Adrenal gland (tissue), 12 donors: ENCODE measurements around the gene ANKRD40CL. TPM values are rescaled to one million over a fixed set of nuclear protein-coding genes. Genes with fewer than 3 reads are reported as not detected.

ENCODE experiments used
- DNase-seq, 7 donors: peaks; one replicate each; pipeline ENCODE4 v3.0.0-alpha.2; 2019 to 2020
- H3K27ac ChIP-seq, 5 donors: fragments of 200-600 bp; sonication (generic) in 4 of 5; 1 replicate in 3 of 5; 2 replicates in 2 of 5; pipeline versions ENCODE4 v1.5.1 to v1.8.0; 2016 to 2020; ENCODE audit warnings: mild to moderate bottlenecking in 1 of 5
- H3K27me3 ChIP-seq: fragments of 200-600 bp; 2 replicates; pipeline ENCODE4 v1.8.0; 2021
- H3K36me3 ChIP-seq, 2 donors: fragments of 200-600 bp; replicated peaks in 1 of 2; 1 replicate in 1 of 2; 2 replicates in 1 of 2; pipeline versions ENCODE4 v1.5.1 to v1.8.0; 2018 to 2022
- H3K4me1 ChIP-seq, 2 donors: fragments of 200-600 bp; replicated peaks in 1 of 2; 1 replicate in 1 of 2; 2 replicates in 1 of 2; pipeline versions ENCODE4 v1.5.1 to v1.8.0; 2018 to 2021
- H3K4me3 ChIP-seq, 4 donors: fragments of 200-600 bp; sonication (generic) in 3 of 4; one replicate each; pipeline ENCODE4 v1.5.1; 2016 to 2018
- H3K9me3 ChIP-seq, 3 donors: fragments of 200-600 bp; sonication (generic) in 1 of 3; replicated peaks in 1 of 3; 1 replicate in 2 of 3; 2 replicates in 1 of 3; pipeline versions ENCODE4 v1.5.1 to v1.8.0; 2016 to 2021
- CTCF ChIP-seq, 6 experiments: fragments of 450-650 bp in 4 of 6; fragments of 200-600 bp in 2 of 6; sonication (generic) in 1 of 6; IDR thresholded peaks; 1 replicate in 5 of 6; 2 replicates in 1 of 6; pipeline versions ENCODE4 v1.5.1 to v1.8.0; 2016 to 2021; ENCODE audit warnings: antibody characterized with exemption in 6 of 6, mild to moderate bottlenecking in 2 of 6, moderate library complexity in 1 of 6
- POLR2A ChIP-seq, 2 donors: fragments of 450-650 bp; IDR thresholded peaks; one replicate each; pipeline ENCODE4 v1.6.1; 2017; ENCODE audit warnings: antibody characterized with exemption in 2 of 2, mild to moderate bottlenecking in 2 of 2, moderate library complexity in 1 of 2
- WGBS, 4 donors: extraction: QIAGEN DNeasy Blood & Tissue Kit in 2 of 4; methylation state at CpG; one replicate each; pipeline versions ENCODE4 v1.1.5 to v1.1.7; 2013 to 2017; 5-methylcytosine and 5-hydroxymethylcytosine counted together
- intact Hi-C, 2 donors: fragments of 100-400 bp; cut with DNase I; formaldehyde crosslinking; loops; one replicate each; pipeline versions ENCODE4 v1.14.1 to v1.15.0; 2022 to 2023
- polyA plus RNA-seq, 3 donors: library from polyadenylated mRNA; stranded (reverse); fragments of 200-250 nt in 2 of 3; fragments of 350-450 nt in 1 of 3; fragmentation: Illumina TruSeq in 1 of 3; extraction: RNeasy Lipid Tissue Mini Kit (QIAGEN cat#74804) in 1 of 3; gene quantifications; one replicate each; pipeline ENCODE4 v1.2.3, GENCODE V29; 2013 to 2014
- total RNA-seq, 9 donors: library from RNA; depleted of rRNA in 4 of 9; stranded (reverse); fragments of >200 nt in 4 of 9; fragments of 120-200 nt in 1 of 9; fragmentation: NEBNext Ultra II Directional in 1 of 9; extraction: Animal tissue kit (Norgen Biotek cat#: 25700) in 1 of 9; gene quantifications; one replicate each; pipeline versions ENCODE4 v1.1.0 to v1.2.4, GENCODE V29; 2013 to 2023
- donor health status: healthy with polysubstance abuse.
- donor health status: Bipolar disorder and iron deficiency.
- donor health status: DM: yes; HTN: yes; CAD: no.
- donor health status: DM: no; HTN: no; CAD: no.
- donor health status: DM: no; HTN: no; CAD: no.
- donor health status: DM: yes; HTN: yes; CAD: no.

ANKRD40CL gene
- total and polyA plus RNA-seq, 12 donors, result not detected

DNA sequence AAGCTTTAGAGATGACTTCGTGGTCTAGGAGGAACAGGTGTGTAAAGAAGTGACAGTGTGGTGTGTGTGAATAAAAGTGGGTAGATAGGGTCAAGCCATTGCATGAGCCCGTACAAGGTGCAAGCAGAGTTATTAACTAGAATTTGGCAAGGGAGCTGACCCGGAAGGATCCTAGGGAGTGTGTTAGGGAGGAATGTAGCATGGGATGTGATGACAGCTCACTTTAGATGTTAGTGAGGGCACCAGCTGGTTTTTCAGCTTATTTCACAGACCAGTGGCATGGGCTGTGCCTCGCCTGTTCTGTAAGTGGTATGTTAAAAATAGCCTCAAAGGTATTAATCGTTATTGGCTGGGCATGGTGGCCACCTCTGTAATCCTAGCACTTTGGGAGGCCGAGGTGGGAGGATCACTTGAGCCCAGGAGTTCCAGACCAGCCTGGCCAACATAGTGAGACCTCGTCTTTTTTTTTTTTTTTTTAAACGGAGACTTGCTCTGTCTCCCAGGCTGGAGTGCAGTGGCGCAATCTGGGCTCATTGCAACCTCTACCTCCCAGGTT is 8.3 kb downstream of the ANKRD40CL start:
- no peak overlapping the region for H3K4me3 ChIP-seq
- DNase-seq, result no peak
- 65 to 76% (median 73%) methylated on average over 9 of the region's 9 CpGs for WGBS, 4 donors

GRCh38 chr17:50758524-50758923 is 8.8 kb downstream of the ANKRD40CL start:
- no peak for TF ChIP-seq POLR2A (IDR thresholded peaks at IDR 0.05)
- TF ChIP-seq CTCF (IDR thresholded peaks at IDR 0.05), result no peak
- Histone ChIP-seq H3K4me3 (no peak overlapping the region), H3K27ac (no peak overlapping the region), H3K27me3 (no peaks in the 10 kb centered on the region), H3K4me1 (peaks cover 0 to 12% of the 10 kb centered on the region in 2 donors), H3K9me3 (no peaks in the 10 kb centered on the region), H3K36me3 (peaks cover 0 to 11% of the 10 kb centered on the region in 2 donors)
- WGBS, 4 donors, result 51 to 66% (median 59%) methylated on average over 5 of the region's 5 CpGs
- intact Hi-C loops, result no loop called here
- DNase-seq, result no peak

More for the DNA sequence above, 8.3 kb downstream of the ANKRD40CL start:
- Histone ChIP-seq H3K27me3 (no peaks in the 10 kb centered on the region), H3K36me3 (peaks cover 0 to 6% of the 10 kb centered on the region in 2 donors), H3K9me3 (no peaks in the 10 kb centered on the region), H3K4me1 (peaks cover 0 to 17% of the 10 kb centered on the region in 2 donors), H3K27ac (no peak overlapping the region)
- TF ChIP-seq CTCF (IDR thresholded peaks at IDR 0.05) (no peak), POLR2A (IDR thresholded peaks at IDR 0.05) (no peak)
- intact Hi-C loops, result no loop called here

DNA sequence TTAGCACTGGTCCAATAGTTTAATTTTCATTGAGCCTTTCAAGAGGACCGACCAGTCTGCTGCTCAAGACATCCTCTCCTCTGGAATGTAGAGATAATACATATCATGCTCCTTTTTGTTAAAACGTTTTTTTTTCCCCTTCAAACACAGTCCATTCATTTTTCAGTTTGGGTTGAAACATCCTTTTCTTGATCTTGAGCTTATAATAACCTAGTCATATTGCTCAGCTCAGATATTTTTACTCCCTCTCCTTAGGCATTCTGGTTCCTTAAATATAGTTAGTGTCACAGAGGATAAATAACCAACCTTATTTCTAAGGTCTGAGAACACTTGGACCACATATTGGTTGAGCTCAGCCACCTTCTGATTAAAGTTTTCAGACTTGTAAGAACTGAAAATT is 12.8 kb downstream of the ANKRD40CL start:
- 41 to 61% (median 59%) methylated on average over 2 of the region's 2 CpGs for WGBS, 4 donors
- TF ChIP-seq CTCF (IDR thresholded peaks at IDR 0.05), result no peak
- no peak for TF ChIP-seq POLR2A (IDR thresholded peaks at IDR 0.05)
- Histone ChIP-seq H3K4me1 (peaks cover 0 to 9% of the 10 kb centered on the region in 2 donors), H3K27ac (no peak overlapping the region), H3K27me3 (no peaks in the 10 kb centered on the region), H3K4me3 (no peak overlapping the region), H3K36me3 (peaks cover 0 to 51% of the 10 kb centered on the region in 2 donors), H3K9me3 (no peaks in the 10 kb centered on the region)
- intact Hi-C loops, result no loop called here
- no peak for DNase-seq

DNA sequence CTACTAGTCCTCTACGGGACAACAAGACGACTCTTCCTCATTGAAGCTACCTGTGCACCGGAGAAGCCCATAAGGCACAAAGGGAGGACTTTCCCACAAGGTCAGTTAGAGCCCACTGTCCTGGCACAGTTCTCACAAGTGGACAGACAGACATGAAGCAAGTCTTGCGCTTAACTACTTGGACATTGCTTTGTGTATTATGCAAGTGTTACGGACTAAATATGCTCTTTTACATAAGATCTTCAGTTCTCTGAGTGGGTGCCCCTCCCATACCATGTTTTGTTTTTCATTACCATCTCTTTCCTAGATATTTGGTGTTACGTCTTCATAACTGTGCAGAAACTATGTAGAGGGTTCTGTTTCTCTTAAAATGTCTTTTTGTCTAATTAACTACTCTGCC is 18.1 kb downstream of the ANKRD40CL start:
- peaks cover 0 to 98% of the 10 kb centered on the region in 2 donors for H3K36me3 ChIP-seq
- no peak overlapping the region for H3K4me3 ChIP-seq
- H3K4me1 ChIP-seq, result no peaks in the 10 kb centered on the region
- intact Hi-C loops, result no loop called here
- H3K9me3 ChIP-seq, result no peaks in the 10 kb centered on the region
- no peak for DNase-seq
- TF ChIP-seq POLR2A (IDR thresholded peaks at IDR 0.05), result no peak
- TF ChIP-seq CTCF (IDR thresholded peaks at IDR 0.05), result no peak
- H3K27me3 ChIP-seq, result no peaks in the 10 kb centered on the region
- 89 to 95% (median 92%) methylated on average over 6 of the region's 6 CpGs for WGBS, 4 donors
- no peak overlapping the region for H3K27ac ChIP-seq
